Measurements from ENCODE around the gene CLIC4. TPM values are rescaled to one million over a fixed set of nuclear protein-coding genes. Genes with fewer than 3 reads are reported as not detected.

Gene CLIC4
- total and polyA plus RNA-seq, 8 donors, result 53.5 to 372 (median 110) TPM

DNA sequence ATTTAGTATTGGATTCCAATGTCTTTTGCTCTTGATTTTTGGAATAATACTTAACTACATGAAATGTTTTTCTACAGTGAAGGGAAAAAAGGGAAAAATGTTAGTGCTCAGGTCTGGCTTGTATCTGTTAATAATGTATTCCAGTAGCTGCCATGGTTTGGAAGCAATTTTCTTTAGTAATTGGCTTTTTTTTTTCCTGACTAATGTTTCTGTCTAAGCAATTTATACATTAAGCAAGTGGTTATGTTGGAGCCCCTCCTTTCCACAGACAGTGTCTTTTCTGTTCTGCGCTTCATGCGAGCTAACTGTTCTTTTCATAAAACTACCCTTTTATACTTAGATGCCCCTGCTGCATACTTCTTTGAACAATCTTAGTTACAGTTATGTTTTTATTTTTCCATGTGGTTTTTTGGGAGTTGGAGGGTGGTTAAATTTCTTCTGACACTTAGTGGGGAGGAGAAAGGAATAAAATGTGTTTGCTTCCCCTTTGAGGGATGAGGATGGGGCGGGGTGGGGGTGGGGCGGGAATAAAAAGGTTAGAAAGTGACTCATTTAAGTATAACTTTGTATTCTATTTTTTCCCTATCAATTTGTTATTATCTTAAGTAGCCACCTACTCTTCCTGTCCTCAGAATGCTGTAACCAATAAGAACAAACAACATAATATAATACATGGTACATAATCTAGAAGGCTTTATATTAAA is 83.1 kb downstream of the CLIC4 start:
- no peak for DNase-seq
- Histone ChIP-seq H3K36me3 (no peaks in the 10 kb centered on the region), H3K27me3 (no peaks in the 10 kb centered on the region), H3K9me3 (no peaks in the 10 kb centered on the region), H3K4me3 (no peak overlapping the region), H3K4me1 (peaks cover 6 to 82% (median 41%) of the 10 kb centered on the region in 4 donors), H3K27ac (peak overlapping the region in 3 of 5 donors; percentile 34 to 47 (median 42))
- no peak for TF ChIP-seq EP300 (IDR thresholded peaks at IDR 0.05)
- no peak for TF ChIP-seq POLR2AphosphoS5 (IDR thresholded peaks at IDR 0.05)
- TF ChIP-seq POLR2A (IDR thresholded peaks at IDR 0.05), result no peak
- TF ChIP-seq, protein P1, sequence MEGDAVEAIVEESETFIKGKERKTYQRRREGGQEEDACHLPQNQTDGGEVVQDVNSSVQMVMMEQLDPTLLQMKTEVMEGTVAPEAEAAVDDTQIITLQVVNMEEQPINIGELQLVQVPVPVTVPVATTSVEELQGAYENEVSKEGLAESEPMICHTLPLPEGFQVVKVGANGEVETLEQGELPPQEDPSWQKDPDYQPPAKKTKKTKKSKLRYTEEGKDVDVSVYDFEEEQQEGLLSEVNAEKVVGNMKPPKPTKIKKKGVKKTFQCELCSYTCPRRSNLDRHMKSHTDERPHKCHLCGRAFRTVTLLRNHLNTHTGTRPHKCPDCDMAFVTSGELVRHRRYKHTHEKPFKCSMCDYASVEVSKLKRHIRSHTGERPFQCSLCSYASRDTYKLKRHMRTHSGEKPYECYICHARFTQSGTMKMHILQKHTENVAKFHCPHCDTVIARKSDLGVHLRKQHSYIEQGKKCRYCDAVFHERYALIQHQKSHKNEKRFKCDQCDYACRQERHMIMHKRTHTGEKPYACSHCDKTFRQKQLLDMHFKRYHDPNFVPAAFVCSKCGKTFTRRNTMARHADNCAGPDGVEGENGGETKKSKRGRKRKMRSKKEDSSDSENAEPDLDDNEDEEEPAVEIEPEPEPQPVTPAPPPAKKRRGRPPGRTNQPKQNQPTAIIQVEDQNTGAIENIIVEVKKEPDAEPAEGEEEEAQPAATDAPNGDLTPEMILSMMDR (IDR thresholded peaks at IDR 0.05), result no peak
- 67 to 82% (median 73%) methylated on average over 4 of the region's 4 CpGs for WGBS, 5 donors
- intact Hi-C loops (cut with DNase I; ENCODE audit: low total_unique reads), result loop anchor here (10.0 kb wide), 1 partner anchor 74 kb away; no protein-coding TSS in a partner anchor

DNA sequence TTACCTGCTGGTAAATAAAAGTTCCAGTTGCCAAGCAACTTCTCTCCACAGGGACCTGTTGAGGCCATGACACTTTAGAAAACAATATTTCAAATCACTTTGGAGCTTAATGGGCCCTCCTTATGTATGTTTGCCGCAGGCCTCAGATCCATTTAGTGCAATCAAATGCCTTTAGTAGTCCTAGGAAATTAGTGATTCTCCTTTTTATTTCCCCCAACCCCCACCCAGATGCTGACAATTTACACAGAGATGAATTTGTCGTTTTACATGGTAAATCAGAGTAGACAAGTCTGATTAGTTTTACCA is 83.6 kb downstream of the CLIC4 start:
- Histone ChIP-seq H3K27ac (peak overlapping the region in 3 of 5 donors; percentile 34 to 47 (median 42)), H3K27me3 (no peaks in the 10 kb centered on the region), H3K36me3 (no peaks in the 10 kb centered on the region), H3K9me3 (no peaks in the 10 kb centered on the region), H3K4me1 (peaks cover 6 to 80% (median 41%) of the 10 kb centered on the region in 4 donors), H3K4me3 (no peak overlapping the region)
- intact Hi-C loops (cut with DNase I; ENCODE audit: low total_unique reads), result loop anchor here (10.0 kb wide), 1 partner anchor 74 kb away; no protein-coding TSS in a partner anchor
- 44 to 61% (median 48%) methylated on average over 2 of the region's 2 CpGs for WGBS, 5 donors
- TF ChIP-seq POLR2A (IDR thresholded peaks at IDR 0.05) (no peak), POLR2AphosphoS5 (IDR thresholded peaks at IDR 0.05) (no peak), EP300 (IDR thresholded peaks at IDR 0.05) (no peak)
- TF ChIP-seq, protein P1 (IDR thresholded peaks at IDR 0.05), result no peak
- peak in 1 of 2 donors; percentile 43 for DNase-seq

DNA sequence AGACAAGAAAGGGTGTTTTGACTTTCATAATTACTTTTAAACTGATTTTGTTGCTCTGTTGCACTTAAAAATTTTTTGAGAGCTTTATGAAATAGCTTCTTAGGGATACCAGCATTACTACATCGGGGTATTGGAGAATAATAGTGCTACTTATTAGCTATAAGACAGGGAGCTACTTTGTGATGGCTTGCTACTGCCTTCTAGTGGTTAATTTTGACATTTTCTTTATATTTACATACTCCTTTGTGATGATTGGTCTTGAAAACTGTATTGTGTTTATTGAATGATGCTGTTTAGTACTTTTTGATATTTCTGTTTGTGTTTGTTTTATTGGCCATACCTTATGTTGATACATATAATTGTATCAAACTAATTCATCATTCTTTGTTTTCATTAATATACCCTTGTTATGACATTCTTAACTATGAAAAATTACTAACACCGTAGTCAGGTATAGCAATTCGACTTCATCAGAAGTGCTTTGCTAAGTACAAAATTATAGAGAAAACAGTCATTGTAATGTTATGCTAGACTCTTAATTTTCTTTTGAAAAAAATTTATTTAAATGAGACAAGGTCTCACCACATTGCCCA is 85.5 kb downstream of the CLIC4 start:
- WGBS, 5 donors, result 50 to 63% (median 59%) methylated on average over 3 of the region's 3 CpGs
- peak overlapping the region in 1 of 5 donors; percentile 41 for H3K27ac ChIP-seq
- H3K36me3 ChIP-seq, result no peaks in the 10 kb centered on the region
- DNase-seq, result peak in 1 of 2 donors; percentile 88
- H3K27me3 ChIP-seq, result no peaks in the 10 kb centered on the region
- H3K4me3 ChIP-seq, result no peak overlapping the region
- intact Hi-C loops (cut with DNase I; ENCODE audit: low total_unique reads), result no loop called here
- no peak for TF ChIP-seq POLR2A (IDR thresholded peaks at IDR 0.05)
- TF ChIP-seq EP300 (IDR thresholded peaks at IDR 0.05), result no peak
- TF ChIP-seq, protein P1 (IDR thresholded peaks at IDR 0.05), result peak in 5 of 7 experiments; percentile 27 to 82 (median 67)
- TF ChIP-seq POLR2AphosphoS5 (IDR thresholded peaks at IDR 0.05), result no peak
- no peaks in the 10 kb centered on the region for H3K9me3 ChIP-seq
- peaks cover 6 to 65% (median 32%) of the 10 kb centered on the region in 4 donors for H3K4me1 ChIP-seq

DNA sequence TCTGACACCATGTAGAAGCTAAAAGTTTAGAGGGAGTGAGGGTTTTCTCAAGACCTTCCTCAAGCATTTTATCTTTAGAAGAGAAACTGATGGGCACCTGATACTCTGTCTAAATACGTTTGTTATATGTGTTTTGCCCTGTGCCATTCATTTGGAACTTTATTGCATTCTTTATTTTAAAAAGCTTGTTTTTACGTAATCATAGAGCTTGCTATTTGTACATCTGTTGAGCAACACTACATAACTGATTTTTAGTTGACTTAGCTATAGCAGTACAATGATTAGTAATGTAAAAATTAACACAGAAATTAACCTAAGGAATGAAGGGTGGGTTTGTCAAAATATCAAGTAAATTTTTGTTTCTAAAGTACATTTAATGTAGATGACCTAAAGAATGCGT is 96.3 kb downstream of the CLIC4 start:
- Histone ChIP-seq H3K27ac (no peak overlapping the region), H3K4me1 (peaks cover 0 to 13% (median 0%) of the 10 kb centered on the region in 4 donors), H3K9me3 (no peaks in the 10 kb centered on the region), H3K4me3 (no peak overlapping the region), H3K36me3 (peaks cover 10 to 30% (median 26%) of the 10 kb centered on the region in 4 donors), H3K27me3 (no peaks in the 10 kb centered on the region)
- 85 to 93% (median 90%) methylated on average over 3 of the region's 3 CpGs for WGBS, 5 donors
- DNase-seq, result no peak
- TF ChIP-seq, protein P1 (IDR thresholded peaks at IDR 0.05), result no peak
- TF ChIP-seq POLR2AphosphoS5 (IDR thresholded peaks at IDR 0.05) (no peak), POLR2A (IDR thresholded peaks at IDR 0.05) (no peak), EP300 (IDR thresholded peaks at IDR 0.05) (no peak)
- intact Hi-C loops (cut with DNase I; ENCODE audit: low total_unique reads), result no loop called here
